ENCODE measurements around the gene DHX8. TPM values are rescaled to one million over a fixed set of nuclear protein-coding genes. Genes with fewer than 3 reads are reported as not detected.

DHX8 gene
- total RNA-seq, 6 experiments from 2014 or later, result 57.2 to 65.6 (median 61.7) TPM

DNA sequence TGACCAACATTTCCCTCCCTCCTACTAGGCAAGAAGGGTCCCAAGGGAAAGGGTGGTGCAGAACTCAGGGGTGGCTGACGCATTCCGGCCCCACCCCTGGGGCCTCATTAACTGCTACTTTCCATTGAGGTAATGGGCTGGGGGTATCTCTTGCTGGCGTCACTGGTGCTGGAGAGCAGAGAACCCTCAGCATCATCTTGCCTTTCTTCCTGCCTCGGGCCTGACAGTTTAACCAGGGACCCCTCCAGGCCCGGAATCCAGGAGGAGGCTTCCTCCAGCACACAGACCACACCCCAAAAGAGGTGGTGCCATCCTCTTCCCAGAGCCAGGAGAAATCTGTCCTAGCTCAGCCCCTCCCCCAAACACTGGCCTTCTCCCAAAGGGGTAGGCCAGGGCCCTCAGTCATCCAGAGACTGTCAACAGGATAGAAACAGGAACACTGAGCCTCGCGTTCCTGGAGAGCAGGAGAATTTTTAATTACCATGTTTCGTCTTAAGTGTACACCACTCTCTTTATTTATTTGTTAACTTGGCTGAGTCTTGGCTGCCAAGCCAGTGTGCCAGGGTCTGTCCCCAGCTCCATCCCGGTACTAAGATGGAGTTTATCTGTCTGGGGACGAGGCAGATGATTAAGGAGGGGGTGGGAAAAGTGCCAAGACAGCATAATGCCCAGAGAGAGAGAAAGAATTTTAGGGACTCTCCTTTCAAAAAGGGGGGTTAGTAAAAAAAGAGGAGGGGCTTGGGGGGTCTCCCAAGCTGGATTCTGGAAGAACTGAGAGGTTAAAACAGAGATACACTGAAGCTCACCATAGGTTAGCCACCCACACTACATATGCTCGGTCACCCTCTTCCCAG lies 57.3 kb downstream of the DHX8 start:
- no peak overlapping the region for H3K4me3 Mint-ChIP-seq
- peaks cover 35% of the 10 kb centered on the region for H3K4me1 Mint-ChIP-seq (ENCODE audit: low read depth)
- no peak for DNase-seq
- no peak for TF ChIP-seq CTCF (IDR thresholded peaks at IDR 0.05)
- no peaks in the 10 kb centered on the region for H3K9me3 Mint-ChIP-seq
- peaks cover 3% of the 10 kb centered on the region; the same call in 1 of the 2 replicates for H3K27me3 Mint-ChIP-seq (ENCODE audit: insufficient read depth)
- H3K27ac Mint-ChIP-seq, result no peak overlapping the region
- no peaks in the 10 kb centered on the region for H3K36me3 Mint-ChIP-seq (ENCODE audit: low read depth)

DNA sequence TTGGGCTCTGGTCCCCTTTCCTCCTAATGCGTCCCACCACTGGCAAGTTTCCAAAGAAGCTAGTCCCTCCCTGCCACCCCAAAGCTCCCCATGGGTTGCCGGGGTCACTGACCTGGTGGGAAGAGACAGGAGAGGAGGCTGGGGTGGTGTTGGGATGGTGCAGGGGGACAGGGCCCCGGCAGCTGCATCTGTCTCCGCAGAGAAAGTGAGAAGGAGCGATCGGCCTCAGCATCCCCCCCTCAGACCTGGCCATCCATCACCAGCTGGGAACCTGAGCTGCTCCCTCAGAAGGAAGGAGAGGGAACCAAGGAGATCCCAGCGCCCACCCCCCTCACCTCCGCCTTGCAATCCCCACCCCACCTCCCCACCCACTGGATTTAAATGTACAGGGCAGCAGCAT lies 59.1 kb downstream of the DHX8 start:
- TF ChIP-seq CTCF (IDR thresholded peaks at IDR 0.05), result no peak
- no peak for DNase-seq
- Mint-ChIP-seq H3K27ac (no peak overlapping the region), H3K36me3 (ENCODE audit: low read depth) (no peaks in the 10 kb centered on the region), H3K4me1 (ENCODE audit: low read depth) (peaks cover 42% of the 10 kb centered on the region), H3K4me3 (no peak overlapping the region), H3K27me3 (ENCODE audit: insufficient read depth) (peaks cover 3% of the 10 kb centered on the region; the same call in 1 of the 2 replicates), H3K9me3 (no peaks in the 10 kb centered on the region)

DNA sequence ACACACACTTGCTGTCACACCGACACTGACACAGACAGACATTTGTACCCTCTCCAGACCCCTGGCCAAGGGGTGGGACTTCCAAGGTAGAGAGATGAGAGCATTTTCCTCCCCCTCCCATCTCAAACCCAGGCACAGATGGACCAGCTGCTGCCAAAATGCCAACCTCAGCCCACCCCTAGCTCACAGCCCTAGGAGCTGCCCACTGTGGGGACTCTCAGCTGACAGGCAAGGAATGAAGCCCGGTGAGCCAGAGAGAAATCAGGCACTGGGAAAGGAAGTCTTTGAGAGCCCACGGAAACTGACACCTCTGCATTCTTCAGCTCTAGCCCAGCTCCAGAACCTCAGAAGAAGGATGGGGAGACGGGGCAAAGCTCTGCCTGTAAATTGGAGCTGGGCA lies 59.5 kb downstream of the DHX8 start:
- H3K4me1 Mint-ChIP-seq (ENCODE audit: low read depth), result peaks cover 46% of the 10 kb centered on the region
- no peaks in the 10 kb centered on the region for H3K36me3 Mint-ChIP-seq (ENCODE audit: low read depth)
- TF ChIP-seq CTCF (IDR thresholded peaks at IDR 0.05), result no peak
- no peak overlapping the region for H3K27ac Mint-ChIP-seq
- no peak for DNase-seq
- H3K9me3 Mint-ChIP-seq, result no peaks in the 10 kb centered on the region
- peaks cover 3% of the 10 kb centered on the region; the same call in 1 of the 2 replicates for H3K27me3 Mint-ChIP-seq (ENCODE audit: insufficient read depth)
- no peak overlapping the region; the same call in 1 of the 2 replicates for H3K4me3 Mint-ChIP-seq

DNA sequence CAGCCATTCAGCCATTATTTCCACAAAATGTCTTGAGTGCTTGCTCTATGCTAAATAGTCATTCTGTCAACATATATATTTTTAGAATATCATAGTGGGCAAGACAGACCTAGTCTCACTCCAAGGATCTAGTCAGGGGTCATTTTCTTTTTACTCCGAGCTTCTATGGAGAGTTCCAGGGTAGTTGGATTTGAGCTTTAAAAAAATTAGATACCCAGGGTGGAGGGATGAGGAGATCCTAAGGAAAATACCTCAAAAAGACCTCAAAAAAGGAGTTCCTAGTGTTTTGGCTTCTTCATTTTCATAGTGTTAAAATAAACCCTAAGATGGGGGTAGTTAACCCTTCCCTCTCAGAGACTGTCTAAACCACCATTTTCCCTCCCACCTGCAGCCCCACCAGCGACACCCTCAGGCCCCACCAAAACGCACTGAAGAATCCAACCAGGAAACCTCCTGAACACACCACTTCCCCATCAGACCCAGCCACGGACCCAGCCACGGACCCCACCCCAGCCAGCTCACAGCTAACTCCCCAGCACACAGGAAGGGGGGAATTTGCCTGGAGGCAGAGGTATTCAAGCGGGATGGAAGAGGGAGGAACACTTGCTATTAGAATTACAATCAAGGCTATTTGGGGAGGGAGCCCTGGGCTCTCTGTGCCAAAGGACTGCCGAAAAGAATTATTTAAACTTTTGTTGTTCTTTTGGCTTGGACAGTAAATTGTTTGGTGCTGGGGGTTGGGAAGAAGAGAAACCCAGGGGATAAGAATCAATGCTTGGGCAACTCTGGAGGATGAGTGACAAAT lies 60.2 kb downstream of the DHX8 start:
- no peaks in the 10 kb centered on the region for H3K36me3 Mint-ChIP-seq (ENCODE audit: low read depth)
- no peak for TF ChIP-seq CTCF (IDR thresholded peaks at IDR 0.05)
- H3K27ac Mint-ChIP-seq, result peak overlapping the region; percentile 94
- peaks cover 46% of the 10 kb centered on the region for H3K4me1 Mint-ChIP-seq (ENCODE audit: low read depth)
- H3K9me3 Mint-ChIP-seq, result no peaks in the 10 kb centered on the region
- no peak for DNase-seq
- H3K27me3 Mint-ChIP-seq (ENCODE audit: insufficient read depth), result peaks cover 3% of the 10 kb centered on the region; the same call in 1 of the 2 replicates
- peak overlapping the region; percentile 89 for H3K4me3 Mint-ChIP-seq

DNA sequence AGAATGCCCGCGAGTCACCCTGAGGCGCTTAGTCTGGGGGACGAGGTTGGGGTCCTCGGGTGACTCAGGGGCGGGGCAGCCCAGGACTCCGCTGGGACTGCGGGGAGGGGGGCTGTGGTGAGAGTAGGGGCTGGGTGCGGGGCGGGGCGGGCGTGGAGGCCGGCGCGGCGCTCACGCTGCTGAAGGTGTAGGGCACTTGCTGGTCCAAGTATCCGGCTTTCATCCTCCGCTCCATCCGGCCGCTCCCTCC lies 61.5 kb downstream of the DHX8 start:
- H3K27me3 Mint-ChIP-seq (ENCODE audit: insufficient read depth), result peaks cover 3% of the 10 kb centered on the region
- peaks cover 46% of the 10 kb centered on the region for H3K4me1 Mint-ChIP-seq (ENCODE audit: low read depth)
- H3K4me3 Mint-ChIP-seq, result peak overlapping the region; percentile 89
- DNase-seq, result no peak
- no peak for TF ChIP-seq CTCF (IDR thresholded peaks at IDR 0.05)
- peak overlapping the region; percentile 94 for H3K27ac Mint-ChIP-seq
- no peaks in the 10 kb centered on the region for H3K9me3 Mint-ChIP-seq
- no peaks in the 10 kb centered on the region for H3K36me3 Mint-ChIP-seq (ENCODE audit: low read depth)

All from HFFc6 (cell line).